ENCODE data around the gene ZNF8. TPM values are rescaled to one million over a fixed set of nuclear protein-coding genes. Genes with fewer than 3 reads are reported as not detected.
A peak's percentile ranks its signal among the peaks of the same experiment; 100 is the strongest.
"Not testable (repeated sequence)": the region's sequence is repeated elsewhere in the genome, so short reads cannot be mapped to it uniquely, and the experiment has no call there.

The ZNF8 gene
- total RNA-seq, 1 experiment from 2014 or later, result 2.9 TPM

DNA sequence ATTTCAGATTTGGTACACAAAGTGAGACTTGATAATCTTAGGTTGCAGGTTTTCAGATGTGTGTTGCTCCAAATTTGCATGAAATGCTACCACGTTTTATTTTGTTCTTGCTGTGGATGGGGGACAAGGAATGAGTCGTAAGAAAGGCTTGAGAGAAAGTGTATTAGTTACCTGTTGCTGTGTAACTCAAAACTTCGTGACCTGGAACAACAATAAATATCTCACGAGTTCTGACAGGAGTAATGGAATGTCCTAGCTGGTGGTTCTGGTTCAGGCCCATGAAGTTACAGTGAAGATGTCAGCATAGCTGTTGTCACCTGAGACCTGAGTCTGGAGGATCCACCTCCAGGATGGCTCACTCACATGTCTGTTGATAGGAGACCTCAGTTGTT is 1.2 kb downstream of the ZNF8 start:
- no peak for DNase-seq (ENCODE audit: low read depth, low spot score)
- in situ Hi-C loops (cut with HindIII; ENCODE audit: low pct_unique_long_range_greater_than_20kb, low sequenced_read_pairs), result no loop called here

DNA sequence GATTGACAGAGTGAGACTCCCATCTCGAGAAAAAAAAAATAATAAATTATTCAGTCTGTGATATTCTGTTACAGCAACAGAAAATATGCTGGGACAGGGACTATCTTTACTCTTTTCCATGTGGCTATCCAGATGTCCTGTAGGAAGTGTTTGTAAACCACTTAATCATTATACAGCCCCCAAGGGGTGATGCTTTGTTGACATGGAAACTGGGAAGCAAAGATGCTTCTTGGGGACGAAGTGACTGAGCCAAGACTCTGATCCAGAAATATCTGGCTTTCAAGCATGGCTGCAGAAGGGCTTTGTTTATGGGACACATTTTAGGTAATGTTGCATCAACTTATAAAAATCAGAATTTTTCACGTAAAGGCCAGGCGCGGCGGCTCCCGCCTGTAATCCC is 5.4 kb downstream of the ZNF8 start:
- in situ Hi-C loops (cut with HindIII; ENCODE audit: low pct_unique_long_range_greater_than_20kb, low sequenced_read_pairs), result no loop called here
- no peak for DNase-seq (ENCODE audit: low read depth, low spot score)

DNA sequence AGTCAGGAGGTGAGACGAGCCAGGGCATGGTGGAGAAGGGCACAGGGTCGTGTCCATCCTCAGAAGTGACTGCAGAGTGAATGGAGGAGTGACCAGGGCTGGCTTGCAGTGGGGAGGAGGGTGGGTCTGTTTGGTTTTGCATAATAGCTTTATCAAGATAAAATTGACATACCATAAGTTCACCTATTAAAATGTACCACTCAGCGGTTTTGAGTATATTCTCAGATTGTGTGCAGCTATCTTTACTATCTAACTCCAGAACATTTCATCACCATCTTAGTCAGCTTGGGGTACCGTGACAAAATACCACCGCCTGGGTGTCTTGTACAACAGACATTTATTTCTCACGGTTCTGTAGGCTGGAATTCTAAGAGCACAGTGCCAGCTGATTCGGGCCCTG is 13.2 kb downstream of the ZNF8 start:
- in situ Hi-C loops (cut with HindIII; ENCODE audit: low pct_unique_long_range_greater_than_20kb, low sequenced_read_pairs), result no loop called here
- no peak for DNase-seq (ENCODE audit: low read depth, low spot score)

DNA sequence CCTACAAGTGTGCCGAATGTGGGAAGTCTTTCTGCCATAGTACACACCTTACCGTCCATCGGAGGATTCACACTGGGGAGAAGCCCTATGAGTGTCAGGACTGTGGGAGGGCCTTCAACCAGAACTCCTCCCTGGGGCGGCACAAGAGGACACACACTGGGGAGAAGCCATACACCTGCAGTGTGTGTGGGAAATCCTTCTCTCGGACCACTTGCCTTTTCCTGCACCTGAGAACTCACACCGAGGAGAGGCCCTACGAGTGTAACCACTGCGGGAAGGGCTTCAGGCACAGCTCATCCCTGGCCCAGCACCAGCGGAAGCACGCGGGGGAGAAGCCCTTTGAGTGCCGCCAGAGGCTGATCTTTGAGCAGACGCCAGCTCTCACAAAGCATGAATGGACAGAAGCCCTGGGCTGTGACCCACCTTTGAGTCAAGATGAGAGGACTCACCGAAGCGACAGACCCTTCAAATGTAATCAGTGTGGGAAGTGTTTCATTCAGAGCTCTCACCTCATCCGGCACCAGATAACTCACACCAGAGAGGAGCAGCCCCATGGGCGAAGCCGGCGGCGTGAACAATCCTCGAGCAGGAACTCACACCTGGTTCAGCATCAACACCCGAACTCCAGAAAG is 16.1 kb downstream of the ZNF8 start:
- in situ Hi-C loops (cut with HindIII; ENCODE audit: low pct_unique_long_range_greater_than_20kb, low sequenced_read_pairs), result no loop called here
- no peak for DNase-seq (ENCODE audit: low read depth, low spot score)

DNA sequence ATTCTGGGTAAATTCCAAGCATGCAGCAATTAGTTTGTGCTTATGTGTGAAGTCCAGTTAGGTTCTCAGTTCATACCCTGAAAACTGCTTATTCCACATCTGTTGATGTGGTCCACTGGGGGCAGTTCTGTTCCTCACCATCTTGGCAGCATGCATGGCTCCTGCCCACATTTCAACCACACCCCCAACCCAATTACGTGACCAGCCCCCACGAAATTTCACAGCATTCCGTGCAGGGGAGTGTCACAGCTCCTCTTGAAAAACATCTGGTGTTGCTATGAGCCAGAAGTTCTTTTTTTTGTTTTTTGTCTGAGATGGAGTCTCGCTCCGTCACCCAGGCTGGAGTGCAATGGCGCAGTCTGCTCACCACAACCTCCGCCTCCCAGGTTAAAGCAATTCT is 17.3 kb downstream of the ZNF8 start:
- no peak for DNase-seq (ENCODE audit: low read depth, low spot score)
- in situ Hi-C loops (cut with HindIII; ENCODE audit: low pct_unique_long_range_greater_than_20kb, low sequenced_read_pairs), result no loop called here

DNA sequence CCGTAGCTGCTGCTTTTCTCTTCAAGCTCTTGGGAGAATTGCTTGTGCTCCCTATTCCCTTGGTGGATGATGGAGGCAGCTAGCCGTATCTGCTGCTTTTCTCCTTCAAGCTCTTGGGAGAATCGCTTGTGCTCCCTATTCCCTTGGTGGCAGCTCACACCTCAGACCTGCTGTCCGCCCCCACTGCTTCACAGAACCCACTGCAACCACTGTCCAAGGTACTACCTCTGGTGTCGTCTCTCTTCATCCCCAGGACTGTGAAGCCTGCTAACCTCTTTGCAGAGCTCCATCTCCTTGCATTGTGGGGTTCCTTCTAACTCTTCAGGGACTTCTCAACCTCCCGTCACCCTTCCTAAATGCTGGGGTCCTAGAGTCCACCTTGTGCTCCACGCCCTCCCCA is 21.9 kb downstream of the ZNF8 start:
- in situ Hi-C loops (cut with HindIII; ENCODE audit: low pct_unique_long_range_greater_than_20kb, low sequenced_read_pairs), result no loop called here
- no peak for DNase-seq (ENCODE audit: low read depth, low spot score)

DNA sequence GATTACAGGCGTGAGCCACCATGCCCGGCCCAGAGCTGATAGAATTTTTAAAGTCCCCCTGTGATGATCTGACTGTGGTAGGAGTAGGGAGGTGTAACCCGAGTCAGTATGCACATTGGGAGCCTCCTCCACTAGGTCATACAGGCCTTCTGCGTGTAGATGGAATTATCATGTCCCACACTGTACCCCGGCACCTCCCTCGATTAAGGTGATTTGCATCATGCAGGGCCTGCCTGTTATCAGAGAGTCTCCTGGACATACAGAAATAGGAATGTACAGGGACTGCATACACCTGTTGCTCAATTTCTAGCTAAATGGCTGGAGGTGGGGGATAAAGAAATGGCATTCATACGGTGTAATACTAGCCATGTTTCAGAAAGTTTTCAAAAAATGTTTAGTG is 25.5 kb downstream of the ZNF8 start:
- no peak for DNase-seq (ENCODE audit: low read depth, low spot score)
- in situ Hi-C loops (cut with HindIII; ENCODE audit: low pct_unique_long_range_greater_than_20kb, low sequenced_read_pairs), result no loop called here

DNA sequence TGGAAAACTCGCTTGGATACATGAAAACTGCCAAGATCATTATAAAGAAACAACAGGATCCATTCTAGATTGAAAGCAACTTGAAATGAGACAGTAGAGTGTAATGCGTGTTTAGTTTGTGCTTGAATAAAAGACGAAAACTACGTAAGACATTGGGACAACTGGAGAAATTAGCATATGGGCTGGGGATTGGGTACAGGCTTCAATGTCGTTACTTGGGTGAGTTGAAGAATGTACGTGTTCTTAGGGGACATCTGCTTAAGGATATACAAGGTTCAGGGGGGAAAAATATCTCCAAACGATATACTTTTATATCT is 26.0 kb downstream of the ZNF8 start:
- in situ Hi-C loops (cut with HindIII; ENCODE audit: low pct_unique_long_range_greater_than_20kb, low sequenced_read_pairs), result no loop called here
- no peak for DNase-seq (ENCODE audit: low read depth, low spot score)

DNA sequence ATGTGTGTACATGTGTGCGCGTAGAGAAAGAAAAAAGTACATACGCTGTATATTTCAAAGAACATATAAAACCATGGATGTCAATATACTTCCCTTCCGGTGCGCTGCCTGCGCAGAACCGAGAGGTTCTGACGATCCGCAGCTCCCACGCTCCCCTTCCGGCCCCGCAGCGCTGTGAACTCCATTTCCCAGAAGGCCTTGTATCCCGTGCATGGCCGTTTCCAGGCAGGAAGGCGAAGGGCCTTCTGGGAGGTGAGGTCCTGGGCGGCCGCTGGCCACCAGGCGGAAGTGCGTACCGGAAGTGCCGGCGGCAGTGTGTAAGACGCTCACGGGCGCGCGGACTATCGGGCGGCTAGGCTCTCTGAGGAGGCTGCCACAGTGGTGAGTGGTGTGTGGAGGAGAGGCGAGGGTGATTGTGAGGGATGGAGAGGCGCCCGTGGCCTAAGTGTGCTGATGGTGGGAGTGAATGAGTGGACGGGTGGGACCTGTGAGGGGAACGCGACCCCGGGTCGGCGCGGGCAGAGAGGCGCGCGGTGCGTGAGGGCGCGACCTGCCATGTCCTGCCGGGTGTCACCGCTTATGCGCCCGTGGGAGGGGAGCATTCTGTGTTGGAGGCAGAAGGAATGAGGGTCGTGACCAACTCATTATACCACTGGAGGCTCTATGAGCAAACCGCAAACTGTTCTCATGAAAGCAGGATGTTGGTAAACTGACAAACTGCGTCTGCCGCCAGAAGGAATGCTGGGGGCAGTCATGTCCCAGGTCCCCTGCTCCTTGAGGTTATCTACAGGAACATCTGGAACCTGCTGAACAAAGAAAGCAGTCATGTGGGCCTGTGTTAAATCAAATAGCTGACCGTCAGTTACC is 26.5 kb downstream of the ZNF8 start, which contains the start of gene ERVK3-1:
Gene ERVK3-1, plus strand, starts transcription at position 313 of the 867 bp plus-strand sequence. CDS start 6,792 bp downstream, outside the sequence.
- peak; percentile 97 for DNase-seq (ENCODE audit: low read depth, low spot score)
- in situ Hi-C loops (cut with HindIII; ENCODE audit: low pct_unique_long_range_greater_than_20kb, low sequenced_read_pairs), result no loop called here

DNA sequence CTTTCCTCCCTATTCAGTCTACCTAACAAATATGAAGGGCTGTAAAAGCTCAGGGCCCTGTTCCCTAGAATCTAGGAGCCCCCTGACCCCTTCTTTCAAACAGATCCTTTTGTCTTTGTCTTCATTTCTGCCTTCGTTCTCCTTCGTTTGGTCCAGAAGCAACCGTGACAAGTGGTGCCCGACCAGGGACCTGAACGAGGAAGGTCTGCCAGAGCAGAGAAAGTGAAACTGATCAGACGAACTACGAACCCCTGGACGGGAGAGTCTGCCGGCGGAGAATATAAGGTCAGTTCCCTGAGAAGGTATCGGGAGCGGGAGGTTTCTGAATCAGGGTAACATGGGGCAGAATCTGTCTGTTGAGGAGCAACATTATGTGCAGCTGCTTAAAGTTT is 27.2 kb downstream of the ZNF8 start:
- in situ Hi-C loops (cut with HindIII; ENCODE audit: low pct_unique_long_range_greater_than_20kb, low sequenced_read_pairs), result no loop called here
- no peak for DNase-seq (ENCODE audit: low read depth, low spot score)

DNA sequence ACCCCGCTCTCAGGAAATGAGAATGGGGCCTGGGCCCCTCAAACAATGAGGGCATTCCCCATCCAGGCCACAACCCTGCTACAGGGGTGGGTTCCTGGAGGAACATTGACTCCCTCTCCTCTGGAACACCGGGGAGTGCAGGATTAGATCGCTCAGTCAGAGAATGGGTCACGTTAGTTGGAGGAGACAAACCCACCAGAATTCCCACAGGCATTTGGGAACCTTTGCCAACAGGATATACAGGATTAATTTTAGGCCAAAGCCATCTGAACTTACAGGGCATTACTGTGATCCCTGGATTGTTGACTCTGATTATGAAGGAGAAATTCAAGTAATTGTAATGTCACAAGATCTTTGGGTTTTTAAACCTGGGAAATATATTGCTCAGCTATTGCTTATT is 29.0 kb downstream of the ZNF8 start:
- no peak for DNase-seq (ENCODE audit: low read depth, low spot score)
- in situ Hi-C loops (cut with HindIII; ENCODE audit: low pct_unique_long_range_greater_than_20kb, low sequenced_read_pairs), result no loop called here

DNA sequence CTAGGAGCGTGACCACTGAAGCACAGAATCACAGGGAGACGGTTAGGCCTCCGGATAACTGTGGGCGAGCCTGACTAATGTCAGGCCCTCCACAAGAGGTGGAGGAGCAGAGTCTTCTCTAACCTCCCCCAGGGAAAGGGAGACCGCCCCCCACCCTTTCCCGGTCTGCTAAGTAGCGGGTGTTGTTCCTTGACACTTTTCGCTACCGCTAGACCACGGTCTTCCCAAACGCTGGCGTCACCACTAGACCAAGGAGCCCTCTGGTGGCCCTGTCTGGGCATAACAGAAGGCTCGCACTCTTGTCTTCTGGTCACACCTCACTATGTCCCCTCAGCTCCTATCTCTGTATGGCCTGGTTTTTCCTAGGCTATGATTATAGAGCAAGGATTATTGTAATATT is 31.9 kb downstream of the ZNF8 start:
- in situ Hi-C loops (cut with HindIII; ENCODE audit: low pct_unique_long_range_greater_than_20kb, low sequenced_read_pairs); DNase-seq (ENCODE audit: low read depth, low spot score): not testable (repeated sequence)

DNA sequence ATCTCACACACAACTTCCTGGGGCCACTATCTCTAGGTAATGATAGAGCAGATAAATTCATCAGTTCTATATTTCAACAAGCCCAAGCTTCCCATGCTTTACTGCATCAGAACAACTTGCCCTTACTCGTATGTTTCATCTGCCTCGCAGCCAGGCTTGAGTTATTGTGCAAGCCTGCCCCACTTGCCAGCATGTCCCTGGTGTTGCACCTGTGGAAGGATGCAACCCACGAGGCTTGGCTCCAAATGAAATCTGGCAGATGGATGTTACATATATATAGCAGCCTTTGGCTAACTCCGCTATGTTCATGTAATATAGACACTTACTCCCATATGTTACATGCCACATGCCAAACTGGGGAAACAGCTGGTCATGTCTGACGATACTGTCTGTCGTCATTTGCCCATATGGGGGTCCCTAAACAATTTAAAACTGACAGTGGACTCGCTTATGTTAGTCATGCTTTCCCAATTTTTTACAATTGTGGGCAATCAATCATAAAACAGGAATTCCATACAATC is 32.6 kb downstream of the ZNF8 start:
- in situ Hi-C loops (cut with HindIII; ENCODE audit: low pct_unique_long_range_greater_than_20kb, low sequenced_read_pairs), result no loop called here
- DNase-seq (ENCODE audit: low read depth, low spot score), result no peak

DNA sequence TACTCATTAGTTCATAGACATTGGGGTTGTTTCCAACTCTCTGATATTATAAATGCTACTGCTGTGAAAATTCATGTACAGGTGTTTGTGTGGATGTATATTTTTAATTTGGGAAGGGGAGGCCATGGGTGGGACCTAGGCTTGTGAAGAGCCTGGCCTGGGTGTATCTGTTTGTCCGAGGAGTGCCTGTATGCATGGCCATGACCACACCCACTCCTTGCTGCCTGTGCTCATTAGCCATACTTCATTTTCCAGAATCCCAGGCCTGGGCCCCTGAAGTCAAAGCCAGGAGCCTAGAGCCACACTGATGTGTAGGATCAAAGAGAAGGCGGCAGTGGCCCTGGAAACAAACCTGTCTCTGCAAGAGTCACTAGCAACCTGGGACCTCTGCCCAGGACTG is 36.8 kb downstream of the ZNF8 start:
- in situ Hi-C loops (cut with HindIII; ENCODE audit: low pct_unique_long_range_greater_than_20kb, low sequenced_read_pairs), result no loop called here
- DNase-seq (ENCODE audit: low read depth, low spot score), result no peak

DNA sequence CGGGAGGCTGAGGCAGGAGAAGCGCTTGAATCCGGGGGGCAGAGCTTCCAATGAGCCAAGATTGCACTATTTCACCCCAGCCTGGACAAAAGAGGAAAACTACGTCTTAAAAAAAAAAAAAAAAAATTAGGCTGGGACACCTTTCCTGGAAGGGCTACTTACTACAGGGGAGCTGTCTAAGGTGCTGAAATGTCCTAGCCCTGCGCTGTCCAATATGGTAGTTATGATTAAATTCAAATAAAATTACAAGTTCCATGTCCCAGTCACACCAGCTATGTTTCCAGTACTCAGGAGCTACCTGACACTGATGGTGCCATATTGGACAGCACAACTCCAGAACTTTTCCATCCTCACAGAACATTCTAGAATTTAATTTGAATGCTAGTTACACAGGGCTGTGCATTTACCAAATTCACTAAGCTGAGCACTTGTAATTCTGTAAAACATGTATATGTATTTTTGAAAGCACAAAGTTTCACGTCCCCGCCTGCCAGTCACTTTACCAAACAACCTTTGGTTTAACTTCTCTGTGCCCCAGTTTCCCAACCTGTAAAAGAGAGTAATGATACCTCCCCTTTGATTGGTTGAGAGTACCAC is 38.8 kb downstream of the ZNF8 start:
- DNase-seq (ENCODE audit: low read depth, low spot score), result peak; percentile 6
- in situ Hi-C loops (cut with HindIII; ENCODE audit: low pct_unique_long_range_greater_than_20kb, low sequenced_read_pairs), result no loop called here

DNA sequence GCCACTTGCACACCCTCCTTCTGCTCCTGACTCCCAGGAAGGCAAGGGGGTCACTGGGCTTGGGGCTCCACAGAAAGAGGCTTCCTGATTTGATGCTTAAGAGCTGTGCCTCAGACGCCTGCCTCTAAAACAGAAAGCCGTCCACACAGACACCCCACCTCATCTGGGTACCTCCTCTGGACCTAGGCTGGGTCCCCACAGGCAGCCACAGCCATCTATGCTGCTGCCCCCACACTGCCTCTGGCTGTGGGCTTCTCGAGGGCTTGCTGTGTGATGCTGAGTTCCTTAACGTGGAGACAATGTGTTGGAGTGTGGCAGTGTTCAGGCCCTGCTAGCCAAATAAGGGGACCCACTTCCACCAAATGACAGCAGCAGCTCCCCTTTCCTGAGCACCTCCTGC is 39.5 kb downstream of the ZNF8 start:
- no peak for DNase-seq (ENCODE audit: low read depth, low spot score)
- in situ Hi-C loops (cut with HindIII; ENCODE audit: low pct_unique_long_range_greater_than_20kb, low sequenced_read_pairs), result no loop called here

DNA sequence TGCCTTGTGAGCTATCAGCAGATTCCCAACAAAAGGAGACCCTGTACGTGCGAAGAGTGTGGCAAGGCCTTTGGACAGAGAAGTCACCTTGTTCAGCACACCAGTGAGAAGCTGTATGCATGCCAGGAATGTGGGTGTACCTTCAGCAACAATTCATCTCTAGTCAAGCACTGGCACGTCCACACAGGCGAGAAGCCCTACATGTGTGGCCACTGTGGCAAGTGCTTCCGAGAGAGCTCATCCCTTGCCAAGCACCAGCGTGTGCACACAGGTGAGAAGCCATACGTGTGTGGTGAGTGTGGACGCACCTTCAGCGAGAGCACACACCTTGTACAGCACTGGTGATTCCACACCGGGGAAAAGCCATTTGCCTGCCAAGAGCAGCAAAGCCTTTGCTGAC is 40.5 kb downstream of the ZNF8 start:
- in situ Hi-C loops (cut with HindIII; ENCODE audit: low pct_unique_long_range_greater_than_20kb, low sequenced_read_pairs), result no loop called here
- no peak for DNase-seq (ENCODE audit: low read depth, low spot score)

DNA sequence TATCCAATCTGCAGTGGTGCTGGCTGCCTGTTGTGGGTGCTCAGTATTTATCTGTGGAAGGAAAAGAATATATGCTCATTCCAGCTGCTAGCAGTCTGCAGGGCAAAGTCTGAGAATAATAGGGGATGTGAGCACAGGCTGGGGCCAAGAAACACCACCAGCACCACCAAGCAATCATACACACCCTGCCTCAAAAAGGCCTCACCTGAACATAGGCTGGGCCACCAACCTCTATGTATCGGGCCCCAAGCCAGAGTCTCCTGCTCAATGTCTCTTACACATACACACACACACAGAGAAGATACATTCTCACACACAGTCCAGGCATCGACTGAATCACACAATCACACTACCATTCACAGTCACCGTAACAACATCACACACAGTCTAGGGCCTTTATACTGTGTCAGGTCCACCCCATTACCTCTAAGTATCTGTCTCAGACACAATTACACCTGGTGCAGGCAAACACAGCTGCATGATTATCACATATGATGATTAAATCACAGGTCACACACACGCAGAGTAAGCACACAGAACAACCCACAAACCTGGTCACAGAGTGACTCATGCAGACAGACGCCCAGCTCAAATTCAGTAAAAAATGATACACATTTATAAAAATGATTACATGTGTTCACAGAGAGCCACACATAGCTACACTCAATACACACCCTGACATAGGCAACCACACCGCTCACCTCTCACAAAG is 46.7 kb downstream of the ZNF8 start:
- no peak for DNase-seq (ENCODE audit: low read depth, low spot score)
- in situ Hi-C loops (cut with HindIII; ENCODE audit: low pct_unique_long_range_greater_than_20kb, low sequenced_read_pairs), result no loop called here
